ENCODE data around the gene PRUNE2.

PRUNE2 gene

DNA sequence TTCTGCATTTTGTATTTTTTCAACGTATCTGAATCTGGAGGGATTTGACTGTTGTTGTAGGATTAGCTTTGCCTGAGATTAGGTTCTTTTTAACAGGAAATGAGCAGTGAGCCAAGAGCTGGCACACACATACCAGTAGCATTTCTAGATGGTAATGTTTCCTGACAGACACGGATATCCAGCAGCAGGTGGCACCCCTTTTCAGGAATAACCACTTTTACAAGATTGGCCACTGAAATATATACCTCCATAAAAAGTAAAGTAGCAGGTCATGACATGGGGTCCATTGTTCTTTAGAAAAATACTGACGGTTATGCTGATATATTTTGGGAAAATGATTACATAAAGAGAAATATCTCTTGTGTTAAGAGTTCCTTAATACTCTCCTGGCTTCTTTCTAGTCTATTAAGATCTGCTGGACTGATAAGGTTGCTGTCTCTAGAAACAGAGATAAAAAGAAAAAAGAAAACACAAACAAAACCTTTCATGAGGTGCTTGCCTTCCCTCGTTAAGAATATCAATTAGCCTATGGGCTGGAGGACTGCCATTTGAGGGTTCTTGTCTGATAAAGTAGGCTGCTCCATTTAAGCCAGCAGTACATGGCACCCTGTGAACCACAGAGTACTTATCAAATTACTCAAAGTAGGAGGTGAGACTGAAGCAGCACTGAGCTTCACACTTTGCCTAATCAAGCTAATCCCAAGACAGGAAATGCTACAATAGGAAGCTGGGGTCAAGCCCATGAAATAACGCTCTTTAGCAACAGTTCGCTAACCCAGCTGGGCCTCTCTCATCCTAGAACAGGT, 243.2 kb downstream of the PRUNE2 start:
- TF ChIP-seq, protein P1, sequence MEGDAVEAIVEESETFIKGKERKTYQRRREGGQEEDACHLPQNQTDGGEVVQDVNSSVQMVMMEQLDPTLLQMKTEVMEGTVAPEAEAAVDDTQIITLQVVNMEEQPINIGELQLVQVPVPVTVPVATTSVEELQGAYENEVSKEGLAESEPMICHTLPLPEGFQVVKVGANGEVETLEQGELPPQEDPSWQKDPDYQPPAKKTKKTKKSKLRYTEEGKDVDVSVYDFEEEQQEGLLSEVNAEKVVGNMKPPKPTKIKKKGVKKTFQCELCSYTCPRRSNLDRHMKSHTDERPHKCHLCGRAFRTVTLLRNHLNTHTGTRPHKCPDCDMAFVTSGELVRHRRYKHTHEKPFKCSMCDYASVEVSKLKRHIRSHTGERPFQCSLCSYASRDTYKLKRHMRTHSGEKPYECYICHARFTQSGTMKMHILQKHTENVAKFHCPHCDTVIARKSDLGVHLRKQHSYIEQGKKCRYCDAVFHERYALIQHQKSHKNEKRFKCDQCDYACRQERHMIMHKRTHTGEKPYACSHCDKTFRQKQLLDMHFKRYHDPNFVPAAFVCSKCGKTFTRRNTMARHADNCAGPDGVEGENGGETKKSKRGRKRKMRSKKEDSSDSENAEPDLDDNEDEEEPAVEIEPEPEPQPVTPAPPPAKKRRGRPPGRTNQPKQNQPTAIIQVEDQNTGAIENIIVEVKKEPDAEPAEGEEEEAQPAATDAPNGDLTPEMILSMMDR (IDR thresholded peaks at IDR 0.05; ENCODE audit: low read depth, low read length, missing control alignments) = no peak
- no peak for DNase-seq (ENCODE audit: low read depth)

DNA sequence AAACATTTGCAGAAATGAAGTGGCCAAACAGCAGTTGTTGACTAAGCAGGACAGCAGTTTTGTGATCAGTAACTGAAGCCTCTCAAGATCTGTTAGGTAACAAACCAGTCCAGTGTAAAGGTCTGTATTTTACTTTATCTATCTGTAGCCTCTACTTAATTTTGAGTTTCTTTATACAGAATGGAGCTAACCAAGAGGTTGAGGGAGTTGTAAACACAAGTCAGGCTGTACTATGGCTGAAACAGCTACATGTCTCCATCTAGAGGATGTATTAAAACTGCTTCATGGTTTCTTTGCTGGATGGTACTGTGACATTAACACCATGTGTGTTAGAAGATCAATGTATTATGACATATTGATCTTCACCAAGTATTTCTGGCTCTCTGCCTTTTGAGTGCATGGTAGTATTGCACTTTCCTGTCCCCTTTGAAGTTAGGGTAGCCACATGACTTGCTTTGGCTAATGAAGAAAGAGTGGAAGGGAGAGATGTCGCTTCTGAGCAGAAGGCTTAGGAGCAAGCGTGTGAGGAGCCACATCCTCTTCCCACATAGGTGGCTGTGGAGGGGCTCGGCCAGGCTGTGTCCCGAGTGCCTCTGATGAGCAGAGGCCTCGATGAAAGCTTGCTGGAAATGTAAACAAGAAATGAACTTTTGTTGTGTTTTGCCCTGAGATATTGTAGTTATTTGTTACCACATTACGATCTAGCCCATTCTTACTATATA, 247.2 kb downstream of the PRUNE2 start:
- DNase-seq (ENCODE audit: low read depth) = peak; percentile 49
- TF ChIP-seq, protein P1 (IDR thresholded peaks at IDR 0.05; ENCODE audit: low read depth, low read length, missing control alignments) = peak; percentile 60
- H3K4me3 ChIP-seq (ENCODE audit: low read depth, low read length) = no peak overlapping the region

More for the DNA sequence above, 243.2 kb downstream of the PRUNE2 start:
- H3K4me3 ChIP-seq (ENCODE audit: low read depth, low read length) = no peak overlapping the region

DNA sequence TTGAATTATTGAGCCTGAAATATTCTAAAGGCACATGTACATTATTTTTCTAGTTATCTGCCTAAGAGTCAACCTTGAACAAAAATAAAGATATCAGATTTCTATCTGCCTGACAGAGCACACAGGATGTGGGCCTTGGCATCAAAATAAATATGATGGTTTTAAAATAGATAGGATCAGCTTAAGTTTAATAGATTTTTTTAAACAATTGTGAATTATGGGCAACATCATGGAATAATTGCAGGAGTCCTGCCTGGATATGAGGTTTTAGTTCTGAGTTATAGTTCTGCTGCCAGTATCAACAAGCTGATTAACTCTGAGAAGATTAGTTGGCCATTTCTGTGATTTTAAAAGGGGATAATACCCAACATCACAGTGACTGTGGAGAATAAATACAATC, 248.6 kb downstream of the PRUNE2 start:
- H3K4me3 ChIP-seq (ENCODE audit: low read depth, low read length) = no peak overlapping the region
- no peak for DNase-seq (ENCODE audit: low read depth)
- TF ChIP-seq, protein P1 (IDR thresholded peaks at IDR 0.05; ENCODE audit: low read depth, low read length, missing control alignments) = no peak

DNA sequence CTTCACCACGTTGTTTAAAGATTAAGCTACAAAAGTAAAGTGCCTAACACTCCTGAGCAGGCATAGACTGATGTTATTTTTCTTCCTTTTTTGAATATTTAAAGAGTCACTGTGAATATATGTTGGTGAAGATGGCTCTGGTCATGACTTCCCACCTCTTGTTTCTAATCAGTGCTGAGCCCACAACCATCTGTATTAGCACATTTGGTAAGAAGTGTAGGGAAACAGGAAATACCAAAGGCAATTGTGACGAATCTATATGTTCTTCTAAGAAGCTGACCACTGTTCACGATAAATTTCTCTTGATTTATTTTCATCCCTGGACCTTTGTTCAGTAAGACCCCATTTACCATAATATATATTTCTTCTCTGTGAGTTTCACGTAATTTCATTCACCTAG, 249.9 kb downstream of the PRUNE2 start:
- no peak for DNase-seq (ENCODE audit: low read depth)
- H3K4me3 ChIP-seq (ENCODE audit: low read depth, low read length) = no peak overlapping the region
- TF ChIP-seq, protein P1 (IDR thresholded peaks at IDR 0.05; ENCODE audit: low read depth, low read length, missing control alignments) = no peak

DNA sequence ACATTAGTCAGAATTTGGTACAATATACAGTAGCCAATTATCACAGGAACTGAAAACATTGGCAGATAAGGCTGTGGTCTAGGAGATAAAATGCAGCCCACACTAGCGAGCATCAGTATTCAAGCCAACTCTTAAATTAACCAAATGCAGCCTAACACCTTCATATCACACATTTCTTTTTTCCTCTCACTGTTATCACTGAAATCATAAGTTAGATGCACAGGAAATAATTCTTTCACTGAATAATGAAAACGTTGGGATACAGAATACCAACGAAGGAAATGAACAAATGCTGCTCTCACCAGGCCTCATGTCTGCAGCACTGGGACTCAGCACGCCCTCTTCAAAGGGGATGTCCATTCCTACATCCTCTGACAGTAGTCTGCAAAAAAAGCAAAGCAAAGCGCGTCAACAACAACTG, 250.8 kb downstream of the PRUNE2 start:
- no peak overlapping the region for H3K4me3 ChIP-seq (ENCODE audit: low read depth, low read length)
- DNase-seq (ENCODE audit: low read depth) = no peak
- TF ChIP-seq, protein P1 (IDR thresholded peaks at IDR 0.05; ENCODE audit: low read depth, low read length, missing control alignments) = no peak

DNA sequence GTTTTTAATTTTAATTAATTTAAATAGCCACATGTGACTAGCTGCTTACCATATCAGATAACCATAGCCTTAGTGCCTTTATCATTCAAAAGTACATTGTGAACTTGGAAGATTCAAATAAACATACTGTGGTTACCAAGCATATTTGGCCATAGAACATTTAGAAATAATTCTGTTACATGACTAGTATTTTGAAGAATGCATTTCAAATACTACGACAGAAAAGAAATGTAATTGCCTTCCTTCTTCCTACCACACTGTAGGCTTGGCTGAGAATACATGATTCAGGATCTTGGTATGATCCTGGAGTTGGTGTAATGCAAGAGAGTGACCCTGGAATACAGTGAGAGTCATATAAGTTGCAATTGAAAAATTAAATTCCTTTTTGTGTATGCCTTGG, 251.3 kb downstream of the PRUNE2 start:
- TF ChIP-seq, protein P1 (IDR thresholded peaks at IDR 0.05; ENCODE audit: low read depth, low read length, missing control alignments) = no peak
- H3K4me3 ChIP-seq (ENCODE audit: low read depth, low read length) = no peak overlapping the region
- no peak for DNase-seq (ENCODE audit: low read depth)

Measured in GM12864 (cell line).